Stimulated activated CD4-positive, alpha-beta T cell treated with anti-CD3 and anti-CD28 coated beads, TNF-alpha, amount 100 ng/mL, for 4 hours (primary cell): ENCODE results near the gene SERPINI2.
"Not testable (repeated sequence)": the region's sequence is repeated elsewhere in the genome, so short reads cannot be mapped to it uniquely, and the experiment has no call there.

Source experiments
- DNase-seq, 3 experiments: peaks; one replicate each; pipeline ENCODE4 v3.0.0-alpha.2; 2020; ENCODE audit warnings: low read depth in 3 of 3

The SERPINI2 gene

GRCh38 chr3:167450195-167450594 is 23.6 kb downstream of the SERPINI2 start:
- no peak for DNase-seq

GRCh38 chr3:167445491-167445890 is 28.4 kb downstream of the SERPINI2 start:
- DNase-seq, result no peak

DNA sequence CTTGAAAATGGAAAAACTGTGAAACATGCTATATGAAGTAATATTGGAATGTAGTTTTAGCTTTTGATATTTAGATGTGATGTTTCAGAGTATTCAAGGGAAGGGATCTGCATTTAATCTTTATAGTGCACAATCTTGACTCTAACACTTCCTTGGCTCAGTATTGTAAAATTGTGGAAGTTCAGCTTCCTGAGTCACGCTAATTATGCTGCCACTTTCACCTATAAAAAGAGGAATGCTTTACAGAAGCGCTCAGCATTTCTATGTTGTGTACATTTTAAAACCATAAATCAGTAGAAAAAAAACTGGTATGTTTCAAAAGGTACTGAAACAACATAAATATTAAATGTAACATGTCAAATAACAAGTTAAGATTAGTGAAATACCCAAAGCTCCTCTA is 32.6 kb downstream of the SERPINI2 start:
- no peak for DNase-seq

- DNase-seq, result no peak
These were observed 36.3 kb downstream of the SERPINI2 start for GRCh38 chr3:167437428-167438139.

GRCh38 chr3:167426962-167427361 is 46.9 kb downstream of the SERPINI2 start:
- not testable (repeated sequence) for DNase-seq

GRCh38 chr3:167422396-167422795 is 51.4 kb downstream of the SERPINI2 start:
- not testable (repeated sequence) for DNase-seq

DNA sequence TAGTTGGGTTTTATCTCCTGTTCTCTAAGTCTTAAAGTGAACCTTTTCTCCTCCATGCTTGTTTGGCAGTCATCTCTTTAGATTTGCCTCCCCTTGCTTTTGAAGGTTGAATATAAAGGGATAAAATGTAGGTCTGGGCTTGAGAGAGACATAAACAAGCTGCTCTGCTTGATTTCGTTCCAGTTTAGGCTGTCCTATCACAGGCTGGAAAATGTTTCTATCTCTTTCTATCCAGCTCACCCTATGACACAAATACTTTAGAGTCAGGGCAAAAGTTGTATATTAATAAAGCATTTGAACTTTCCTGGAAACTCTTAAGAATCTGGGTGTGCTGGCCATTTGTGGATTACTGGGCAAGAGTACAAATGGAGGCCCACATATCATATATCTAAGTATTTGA is 64.2 kb downstream of the SERPINI2 start:
- DNase-seq, result no peak

- no peak for DNase-seq
These were observed 66.9 kb downstream of the SERPINI2 start for GRCh38 chr3:167406876-167407492.

- no peak for DNase-seq
These were observed 76.0 kb downstream of the SERPINI2 start for GRCh38 chr3:167397826-167398225.

DNA sequence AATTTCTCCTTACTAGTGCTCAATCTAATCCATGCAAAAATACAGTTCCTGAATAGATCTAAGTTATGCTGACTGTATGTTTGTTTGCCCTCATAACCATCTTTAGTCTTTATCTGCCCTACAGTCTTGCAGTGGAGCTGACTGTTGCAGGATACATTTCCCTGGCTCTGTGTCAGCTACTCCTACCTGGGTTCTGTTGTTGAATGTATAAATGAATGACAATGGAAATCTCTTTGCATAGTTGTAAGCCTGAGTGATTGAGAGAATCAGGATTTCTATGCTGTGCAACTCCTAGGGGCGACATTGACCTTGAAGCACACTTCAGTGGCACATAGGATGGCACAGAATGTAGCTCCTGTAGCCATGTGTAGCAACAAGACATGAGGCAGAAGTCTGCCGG is 77.8 kb downstream of the SERPINI2 start:
- no peak for DNase-seq

GRCh38 chr3:167394003-167394402 is 79.8 kb downstream of the SERPINI2 start:
- no peak for DNase-seq
